WTC11 (cell line): ENCODE results near the gene DOC2A.

Experiments used
- ATF3 ChIP-seq: sonication (generic); formaldehyde crosslinking; conservative IDR thresholded peaks from 2 replicates; pipeline ENCODE4 v1.8.1; 2022; ENCODE audit warnings: mild to moderate bottlenecking, missing genetic modification reagents
- CREM ChIP-seq: sonication (generic); formaldehyde crosslinking; IDR thresholded peaks from 2 replicates; pipeline ENCODE4 v1.8.1; 2022; ENCODE audit warnings: mild to moderate bottlenecking, missing genetic modification reagents, moderate library complexity
- CTCF ChIP-seq: fragments of 200-600 bp; IDR thresholded peaks from 2 replicates; pipeline ENCODE4 v1.8.0; 2022; ENCODE audit warnings: antibody characterized with exemption
- ELF4 ChIP-seq: sonication (generic); formaldehyde crosslinking; IDR thresholded peaks from 2 replicates; pipeline ENCODE4 v1.8.1; 2022; ENCODE audit warnings: low read depth, mild to moderate bottlenecking, moderate library complexity, missing genetic modification reagents
- ESRRA ChIP-seq: sonication (generic); formaldehyde crosslinking; IDR thresholded peaks from 2 replicates; pipeline ENCODE4 v1.8.1; 2022; ENCODE audit warnings: mild to moderate bottlenecking, missing genetic modification reagents, borderline replicate concordance
- FOXJ3 ChIP-seq: sonication (generic); formaldehyde crosslinking; IDR thresholded peaks from 2 replicates; pipeline ENCODE4 v1.9.0; 2021; ENCODE audit warnings: missing genetic modification reagents, mild to moderate bottlenecking, borderline replicate concordance
- NFATC4 ChIP-seq: fragments of 250-450 bp; sonication (Bioruptor Pico); IDR thresholded peaks from 2 replicates; pipeline ENCODE4 v1.9.0; 2021; ENCODE audit warnings: mild to moderate bottlenecking
- NFE2L1 ChIP-seq: sonication (generic); formaldehyde crosslinking; IDR thresholded peaks from 2 replicates; pipeline ENCODE4 v1.8.1; 2023; ENCODE audit warnings: missing genetic modification reagents
- NR3C1 ChIP-seq: sonication (generic); formaldehyde crosslinking; conservative IDR thresholded peaks from 2 replicates; pipeline ENCODE4 v1.8.1; 2023; ENCODE audit warnings: low read depth, mild to moderate bottlenecking, missing genetic modification reagents
- ZNF232 ChIP-seq: sonication (generic); formaldehyde crosslinking; IDR thresholded peaks from 2 replicates; pipeline ENCODE4 v1.8.0; 2022; ENCODE audit warnings: mild to moderate bottlenecking, missing genetic modification reagents
- ZNF396 ChIP-seq: fragments of 250-450 bp; sonication (Bioruptor Pico); IDR thresholded peaks from 2 replicates; pipeline ENCODE4 v1.8.0; 2021; ENCODE audit warnings: mild to moderate bottlenecking, moderate library complexity, borderline replicate concordance
- ZNF416 ChIP-seq: fragments of 250-450 bp; sonication (Bioruptor Pico); IDR thresholded peaks from 2 replicates; pipeline ENCODE4 v1.9.0; 2021; ENCODE audit warnings: mild to moderate bottlenecking, inconsistent platforms
- TF ChIP-seq, protein P1 (sequence below): sonication (generic); formaldehyde crosslinking; IDR thresholded peaks from 2 replicates; pipeline ENCODE4 v1.8.1; 2023; ENCODE audit warnings: mild to moderate bottlenecking, missing genetic modification reagents, borderline replicate concordance

- no peak for TF ChIP-seq ELF4 (CRISPR knock-in tag)
- no peak for TF ChIP-seq FOXJ3 (CRISPR knock-in tag)
- TF ChIP-seq ZNF416 (CRISPR knock-in tag), result no peak
- TF ChIP-seq CTCF, result no peak
- no peak for TF ChIP-seq ESRRA
- TF ChIP-seq NR3C1 (CRISPR knock-in tag), result no peak
- TF ChIP-seq ZNF396 (CRISPR knock-in tag), result no peak
- TF ChIP-seq NFATC4 (CRISPR knock-in tag), result no peak
- no peak for TF ChIP-seq ZNF232 (CRISPR knock-in tag)
- TF ChIP-seq ATF3 (CRISPR knock-in tag), result no peak
- no peak for TF ChIP-seq NFE2L1 (CRISPR knock-in tag)
- TF ChIP-seq CREM, result no peak
- TF ChIP-seq, protein P1, sequence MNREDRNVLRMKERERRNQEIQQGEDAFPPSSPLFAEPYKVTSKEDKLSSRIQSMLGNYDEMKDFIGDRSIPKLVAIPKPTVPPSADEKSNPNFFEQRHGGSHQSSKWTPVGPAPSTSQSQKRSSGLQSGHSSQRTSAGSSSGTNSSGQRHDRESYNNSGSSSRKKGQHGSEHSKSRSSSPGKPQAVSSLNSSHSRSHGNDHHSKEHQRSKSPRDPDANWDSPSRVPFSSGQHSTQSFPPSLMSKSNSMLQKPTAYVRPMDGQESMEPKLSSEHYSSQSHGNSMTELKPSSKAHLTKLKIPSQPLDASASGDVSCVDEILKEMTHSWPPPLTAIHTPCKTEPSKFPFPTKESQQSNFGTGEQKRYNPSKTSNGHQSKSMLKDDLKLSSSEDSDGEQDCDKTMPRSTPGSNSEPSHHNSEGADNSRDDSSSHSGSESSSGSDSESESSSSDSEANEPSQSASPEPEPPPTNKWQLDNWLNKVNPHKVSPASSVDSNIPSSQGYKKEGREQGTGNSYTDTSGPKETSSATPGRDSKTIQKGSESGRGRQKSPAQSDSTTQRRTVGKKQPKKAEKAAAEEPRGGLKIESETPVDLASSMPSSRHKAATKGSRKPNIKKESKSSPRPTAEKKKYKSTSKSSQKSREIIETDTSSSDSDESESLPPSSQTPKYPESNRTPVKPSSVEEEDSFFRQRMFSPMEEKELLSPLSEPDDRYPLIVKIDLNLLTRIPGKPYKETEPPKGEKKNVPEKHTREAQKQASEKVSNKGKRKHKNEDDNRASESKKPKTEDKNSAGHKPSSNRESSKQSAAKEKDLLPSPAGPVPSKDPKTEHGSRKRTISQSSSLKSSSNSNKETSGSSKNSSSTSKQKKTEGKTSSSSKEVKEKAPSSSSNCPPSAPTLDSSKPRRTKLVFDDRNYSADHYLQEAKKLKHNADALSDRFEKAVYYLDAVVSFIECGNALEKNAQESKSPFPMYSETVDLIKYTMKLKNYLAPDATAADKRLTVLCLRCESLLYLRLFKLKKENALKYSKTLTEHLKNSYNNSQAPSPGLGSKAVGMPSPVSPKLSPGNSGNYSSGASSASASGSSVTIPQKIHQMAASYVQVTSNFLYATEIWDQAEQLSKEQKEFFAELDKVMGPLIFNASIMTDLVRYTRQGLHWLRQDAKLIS (CRISPR knock-in tag), result no peak
Observed at GRCh38 chr16:30011714-30012504, 1.1 kb upstream of the DOC2A start.
